AG10803 (cell line): ENCODE measurements around the gene ADAMTS2.

Experiments
- DNase-seq: peaks from one replicate; pipeline ENCODE4 v3.0.0; 2010; ENCODE audit warnings: low read depth
- H3K4me3 ChIP-seq: 2 replicates; pipeline ENCODE4 v1.5.1; 2011; ENCODE audit warnings: mild to moderate bottlenecking, low read length, control low read depth
- TF ChIP-seq, protein P1 (sequence below): conservative IDR thresholded peaks from 2 replicates; pipeline ENCODE4 v1.5.1; 2011; ENCODE audit warnings: mild to moderate bottlenecking, low read length, control low read depth, inconsistent platforms

ADAMTS2 gene

DNA sequence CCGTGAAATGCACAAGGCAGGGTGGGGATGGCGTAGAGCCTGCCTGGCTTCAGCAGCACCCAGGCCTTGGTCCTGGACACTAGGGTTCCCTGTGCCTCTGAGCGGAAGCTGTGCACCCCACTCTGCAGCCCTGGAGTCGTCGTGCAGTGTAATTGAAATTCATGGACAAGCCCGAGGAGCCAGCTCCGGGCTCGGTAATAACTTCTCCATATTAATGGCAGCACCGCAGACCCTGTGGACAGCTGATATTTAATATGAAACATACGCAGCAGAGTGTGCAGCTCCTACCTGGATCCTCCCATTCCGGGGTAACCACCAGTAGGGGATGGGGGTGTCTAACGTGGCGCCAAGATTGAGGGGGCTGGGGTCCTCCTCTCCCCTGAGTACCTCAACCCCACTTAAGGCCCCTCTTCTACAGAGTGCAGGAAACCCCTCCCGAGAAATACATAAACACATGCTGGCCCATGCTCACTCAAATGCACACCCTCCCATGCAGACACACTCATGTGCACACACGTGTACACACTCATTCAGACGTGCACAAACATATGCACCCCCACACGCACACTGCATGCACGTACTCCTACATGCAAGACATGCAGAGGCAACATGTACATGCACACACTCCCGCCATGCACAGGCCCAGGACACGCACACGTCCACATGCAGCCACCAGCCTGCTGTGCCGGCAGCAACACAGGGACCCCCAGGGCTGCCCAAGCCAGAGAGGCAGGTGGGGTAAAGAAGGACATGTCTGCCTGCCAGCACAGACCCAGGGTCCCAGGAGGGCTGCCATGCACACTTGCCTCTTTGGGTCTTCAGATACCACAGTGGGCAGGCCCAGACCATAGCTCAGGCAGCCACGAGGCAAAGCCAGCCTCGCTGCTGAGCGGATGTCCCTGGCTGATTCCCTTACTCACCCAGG is 8.1 kb downstream of the ADAMTS2 start:
- TF ChIP-seq, protein P1, sequence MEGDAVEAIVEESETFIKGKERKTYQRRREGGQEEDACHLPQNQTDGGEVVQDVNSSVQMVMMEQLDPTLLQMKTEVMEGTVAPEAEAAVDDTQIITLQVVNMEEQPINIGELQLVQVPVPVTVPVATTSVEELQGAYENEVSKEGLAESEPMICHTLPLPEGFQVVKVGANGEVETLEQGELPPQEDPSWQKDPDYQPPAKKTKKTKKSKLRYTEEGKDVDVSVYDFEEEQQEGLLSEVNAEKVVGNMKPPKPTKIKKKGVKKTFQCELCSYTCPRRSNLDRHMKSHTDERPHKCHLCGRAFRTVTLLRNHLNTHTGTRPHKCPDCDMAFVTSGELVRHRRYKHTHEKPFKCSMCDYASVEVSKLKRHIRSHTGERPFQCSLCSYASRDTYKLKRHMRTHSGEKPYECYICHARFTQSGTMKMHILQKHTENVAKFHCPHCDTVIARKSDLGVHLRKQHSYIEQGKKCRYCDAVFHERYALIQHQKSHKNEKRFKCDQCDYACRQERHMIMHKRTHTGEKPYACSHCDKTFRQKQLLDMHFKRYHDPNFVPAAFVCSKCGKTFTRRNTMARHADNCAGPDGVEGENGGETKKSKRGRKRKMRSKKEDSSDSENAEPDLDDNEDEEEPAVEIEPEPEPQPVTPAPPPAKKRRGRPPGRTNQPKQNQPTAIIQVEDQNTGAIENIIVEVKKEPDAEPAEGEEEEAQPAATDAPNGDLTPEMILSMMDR, result no peak
- no peak for DNase-seq
- no peak overlapping the region for H3K4me3 ChIP-seq

- TF ChIP-seq, protein P1, result no peak
- H3K4me3 ChIP-seq, result no peak overlapping the region
- DNase-seq, result no peak
Observed at GRCh38 chr5:179336126-179336870, 9.0 kb downstream of the ADAMTS2 start.

DNA sequence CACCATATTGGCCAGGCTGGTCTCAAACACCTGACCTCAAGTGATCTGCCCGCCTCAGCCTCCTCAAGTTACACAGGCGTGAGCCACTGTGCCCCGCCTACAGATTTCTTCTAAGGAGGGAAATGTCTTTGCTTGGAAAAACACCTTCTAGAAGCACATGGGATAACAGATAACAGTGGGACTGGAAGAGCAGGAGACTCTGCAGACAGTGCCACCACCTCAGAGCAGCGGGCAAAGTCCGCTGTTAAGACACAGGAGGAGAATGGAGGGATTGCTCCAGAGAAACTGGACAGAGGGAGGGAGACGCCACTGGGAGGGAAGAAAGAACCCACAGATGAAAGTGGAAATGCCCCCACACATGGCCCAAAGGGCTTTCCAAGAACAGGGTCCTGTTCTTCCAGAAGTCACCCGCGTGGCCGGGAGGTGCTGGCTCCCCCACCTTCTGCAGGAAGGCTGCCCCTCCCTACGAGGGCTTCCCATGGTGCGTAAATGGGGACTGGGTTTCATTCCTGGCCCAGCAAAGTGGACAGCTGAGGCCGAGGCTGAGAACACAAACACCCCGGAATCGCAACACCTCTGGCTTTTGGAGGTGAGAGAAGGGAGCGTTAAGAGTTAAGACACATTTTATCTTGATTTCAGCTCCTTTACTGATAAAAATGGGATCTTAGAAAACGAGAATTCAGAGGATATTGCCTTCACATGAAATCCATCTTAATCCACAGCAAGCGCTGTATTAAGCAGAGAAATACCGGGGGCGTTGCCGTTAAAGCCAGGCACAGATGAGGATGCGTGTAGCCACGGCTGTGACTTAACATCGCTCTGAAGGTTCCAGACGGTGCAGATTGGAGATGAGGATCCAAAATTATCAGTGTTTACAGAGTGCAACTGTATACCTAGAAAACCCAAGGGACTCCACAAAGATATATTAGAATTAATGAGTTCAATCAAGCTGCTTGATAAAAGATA is 11.2 kb downstream of the ADAMTS2 start:
- TF ChIP-seq, protein P1, result no peak
- DNase-seq, result no peak
- no peak overlapping the region for H3K4me3 ChIP-seq

- no peak for DNase-seq
- TF ChIP-seq, protein P1, result no peak
- no peak overlapping the region for H3K4me3 ChIP-seq
Observed at GRCh38 chr5:179332741-179333290, 12.4 kb downstream of the ADAMTS2 start.

DNA sequence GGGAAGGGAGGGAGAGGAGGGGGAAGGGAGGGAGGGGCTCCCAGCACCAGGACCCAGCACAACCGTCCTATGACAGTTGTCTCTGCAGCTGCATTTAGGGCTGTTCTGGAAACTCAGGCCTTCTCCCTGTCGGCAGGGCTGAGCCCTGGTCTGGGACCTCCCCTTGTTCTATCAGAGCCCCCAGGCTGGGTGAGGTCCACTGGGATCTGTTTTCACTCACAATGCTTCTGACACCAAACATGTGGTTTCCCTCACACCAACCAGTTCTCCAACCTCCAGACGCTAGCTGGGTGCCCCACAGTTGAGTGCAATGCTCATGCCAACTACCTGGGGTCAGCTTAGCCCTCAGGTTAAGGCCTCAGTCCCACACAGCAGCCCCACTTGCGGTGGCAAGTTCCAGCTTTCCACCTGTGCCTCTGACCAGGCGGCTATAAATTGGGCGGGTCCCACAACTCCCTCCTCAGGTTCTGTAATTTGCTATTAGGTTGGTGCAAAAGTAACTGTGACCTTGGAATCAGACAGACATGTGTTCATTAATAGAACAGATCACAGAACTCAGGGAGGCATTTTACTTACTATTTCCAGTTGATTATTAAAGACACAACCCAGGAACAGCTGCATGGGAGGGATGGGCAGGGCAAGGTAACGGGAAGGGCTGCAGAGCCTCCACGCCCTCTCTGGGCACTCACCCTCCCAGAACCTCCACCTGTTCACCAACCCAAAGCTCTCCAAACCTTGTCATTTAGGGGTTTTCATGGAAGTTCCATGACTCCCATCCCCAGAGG is 13.5 kb downstream of the ADAMTS2 start:
- H3K4me3 ChIP-seq, result no peak overlapping the region
- TF ChIP-seq, protein P1, result no peak
- DNase-seq, result no peak
